ENCODE data around the gene CNPY3.
A peak's percentile ranks its signal among the peaks of the same experiment; 100 is the strongest.
"Not testable (repeated sequence)": the region's sequence is repeated elsewhere in the genome, so short reads cannot be mapped to it uniquely, and the experiment has no call there.

Gene CNPY3

DNA sequence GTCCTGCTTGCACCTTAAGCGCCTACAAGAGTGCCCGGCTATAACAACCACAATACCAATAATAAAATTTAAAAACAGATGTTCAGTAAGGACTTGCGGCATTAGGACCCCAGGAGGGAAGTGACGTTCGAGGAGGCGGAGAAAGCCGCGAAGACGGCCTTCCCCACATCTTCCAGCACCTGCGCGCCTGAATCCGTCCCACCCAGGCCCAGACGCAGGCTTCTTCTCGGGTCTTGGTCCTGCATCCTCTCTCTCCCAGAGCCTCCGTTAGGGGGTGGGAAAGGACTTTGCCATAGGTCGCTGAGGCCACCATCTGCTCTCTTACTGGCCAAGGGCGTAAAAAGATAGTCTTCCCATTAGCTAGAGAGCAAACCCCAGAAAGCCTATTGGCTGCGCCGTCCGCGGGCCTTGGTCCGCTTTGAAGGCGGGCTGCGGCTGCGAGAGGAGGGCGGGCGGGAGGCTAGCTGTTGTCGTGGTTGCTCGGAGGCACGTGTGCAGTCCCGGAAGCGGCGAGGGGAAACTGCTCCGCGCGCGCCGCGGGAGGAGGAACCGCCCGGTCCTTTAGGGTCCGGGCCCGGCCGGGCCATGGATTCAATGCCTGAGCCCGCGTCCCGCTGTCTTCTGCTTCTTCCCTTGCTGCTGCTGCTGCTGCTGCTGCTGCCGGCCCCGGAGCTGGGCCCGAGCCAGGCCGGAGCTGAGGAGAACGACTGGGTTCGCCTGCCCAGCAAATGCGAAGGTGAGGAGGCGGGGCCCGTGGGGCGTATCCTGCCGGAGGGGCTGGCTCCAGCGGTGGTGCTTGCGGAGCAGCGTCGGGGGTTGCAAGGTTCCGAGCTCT is at the start of gene CNPY3:
CNPY3 (plus strand) TSS at position 495 of the 835 bp plus-strand sequence; CDS start at position 586, 91 bp downstream.
- Histone ChIP-seq H3K4me3 (ENCODE audit: low read depth, low read length) (peak within 1 kb of the TSS; percentile 64), H3K27ac (peak within 1 kb of the TSS; percentile 91), H3K9me3 (ENCODE audit: severe bottlenecking) (no peaks in the 10 kb centered on the region), H3K36me3 (peaks cover 30% of the 10 kb centered on the region), H3K27me3 (ENCODE audit: insufficient read depth, low read depth, severe bottlenecking) (no peaks in the 10 kb centered on the region)
- TF ChIP-seq, protein P1, sequence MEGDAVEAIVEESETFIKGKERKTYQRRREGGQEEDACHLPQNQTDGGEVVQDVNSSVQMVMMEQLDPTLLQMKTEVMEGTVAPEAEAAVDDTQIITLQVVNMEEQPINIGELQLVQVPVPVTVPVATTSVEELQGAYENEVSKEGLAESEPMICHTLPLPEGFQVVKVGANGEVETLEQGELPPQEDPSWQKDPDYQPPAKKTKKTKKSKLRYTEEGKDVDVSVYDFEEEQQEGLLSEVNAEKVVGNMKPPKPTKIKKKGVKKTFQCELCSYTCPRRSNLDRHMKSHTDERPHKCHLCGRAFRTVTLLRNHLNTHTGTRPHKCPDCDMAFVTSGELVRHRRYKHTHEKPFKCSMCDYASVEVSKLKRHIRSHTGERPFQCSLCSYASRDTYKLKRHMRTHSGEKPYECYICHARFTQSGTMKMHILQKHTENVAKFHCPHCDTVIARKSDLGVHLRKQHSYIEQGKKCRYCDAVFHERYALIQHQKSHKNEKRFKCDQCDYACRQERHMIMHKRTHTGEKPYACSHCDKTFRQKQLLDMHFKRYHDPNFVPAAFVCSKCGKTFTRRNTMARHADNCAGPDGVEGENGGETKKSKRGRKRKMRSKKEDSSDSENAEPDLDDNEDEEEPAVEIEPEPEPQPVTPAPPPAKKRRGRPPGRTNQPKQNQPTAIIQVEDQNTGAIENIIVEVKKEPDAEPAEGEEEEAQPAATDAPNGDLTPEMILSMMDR (IDR thresholded peaks at IDR 0.05; ENCODE audit: low read depth, low read length), result 0 out of 2 replicates have a peak, but pooled peaks have one; percentile 12
- DNase-seq, result peak; percentile 100

DNA sequence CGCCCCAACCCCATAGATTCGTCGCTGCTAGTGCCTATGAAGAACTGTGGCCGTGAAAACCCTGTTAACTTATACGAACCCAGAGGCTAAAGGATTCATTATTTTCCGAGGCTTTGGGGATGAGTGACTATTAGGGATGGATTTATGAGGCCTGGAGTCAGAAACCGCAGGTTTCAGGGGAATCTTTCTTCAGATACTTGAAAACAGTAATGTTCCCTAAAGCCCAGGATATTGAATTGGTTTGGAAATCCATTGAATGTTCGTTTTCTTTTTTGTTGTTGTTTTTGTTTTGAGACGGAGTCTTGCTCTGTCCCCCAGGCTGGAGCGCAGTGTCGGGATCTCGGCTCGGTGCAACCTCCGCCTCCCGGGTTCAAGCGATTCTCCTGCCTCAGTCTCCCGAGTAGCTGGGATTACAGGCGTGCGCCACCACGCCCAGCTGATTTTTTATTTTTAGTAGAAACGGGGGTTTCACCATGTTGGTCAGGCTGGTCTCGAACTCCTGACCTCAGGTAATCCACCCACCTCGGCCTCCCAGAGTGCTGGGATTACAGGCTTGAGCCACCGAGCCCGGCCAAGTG is 49.0 kb upstream of the CNPY3 start:
- not testable (repeated sequence) for DNase-seq

DNA sequence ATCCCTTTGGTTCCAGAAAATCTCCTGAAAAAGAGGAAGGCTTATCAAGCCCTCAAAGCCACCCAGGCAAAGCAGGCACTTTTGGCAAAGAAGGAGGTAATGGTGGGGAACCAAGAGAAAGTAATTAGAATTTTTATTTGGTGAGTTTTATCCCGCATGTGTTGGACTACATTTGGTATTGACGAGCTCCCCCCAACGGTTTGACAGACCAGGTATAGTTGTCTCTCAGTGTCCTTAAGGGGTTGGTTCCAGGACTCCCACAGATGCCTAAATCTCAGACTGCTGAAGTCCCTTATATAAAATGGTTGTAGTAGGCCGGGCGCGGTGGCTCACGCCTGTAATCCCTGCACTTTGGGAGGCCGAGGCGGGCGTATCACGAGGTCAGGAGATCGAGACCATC is 48.4 kb upstream of the CNPY3 start:
- DNase-seq; H3K27me3 ChIP-seq (ENCODE audit: insufficient read depth, low read depth, severe bottlenecking); H3K9me3 ChIP-seq (ENCODE audit: severe bottlenecking): not testable (repeated sequence)
- Histone ChIP-seq H3K36me3 (peaks cover 57% of the 10 kb centered on the region), H3K27ac (peak overlapping the region; percentile 94), H3K4me3 (ENCODE audit: low read depth, low read length) (peak overlapping the region; percentile 99)

More for the DNA sequence above, 49.0 kb upstream of the CNPY3 start:
- peak overlapping the region; percentile 94 for H3K27ac ChIP-seq
- H3K9me3 ChIP-seq (ENCODE audit: severe bottlenecking); H3K27me3 ChIP-seq (ENCODE audit: insufficient read depth, low read depth, severe bottlenecking): not testable (repeated sequence)
- peak overlapping the region; percentile 99 for H3K4me3 ChIP-seq (ENCODE audit: low read depth, low read length)
- peaks cover 52% of the 10 kb centered on the region for H3K36me3 ChIP-seq

DNA sequence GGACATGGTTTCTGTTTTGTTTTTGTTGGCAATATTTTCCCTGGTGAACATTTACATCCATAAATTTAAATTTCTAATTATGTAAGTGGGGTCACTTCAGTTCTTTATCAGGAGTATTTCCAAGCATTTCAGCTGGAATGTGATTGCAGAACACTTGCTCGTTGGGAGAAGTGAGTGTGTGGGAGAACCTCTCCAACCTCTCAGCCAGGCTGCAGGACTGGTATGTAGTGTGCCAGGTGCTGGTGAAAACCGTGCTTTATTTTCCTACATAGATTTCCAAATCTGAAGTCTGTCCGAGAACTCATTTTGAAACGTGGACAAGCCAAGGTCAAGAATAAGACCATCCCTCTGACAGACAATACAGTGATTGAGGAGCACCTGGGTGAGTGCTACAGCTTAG is 43.6 kb upstream of the CNPY3 start:
- no peak overlapping the region for H3K27ac ChIP-seq
- no peaks in the 10 kb centered on the region for H3K27me3 ChIP-seq (ENCODE audit: insufficient read depth, low read depth, severe bottlenecking)
- DNase-seq, result no peak
- peaks cover 75% of the 10 kb centered on the region for H3K36me3 ChIP-seq
- H3K4me3 ChIP-seq (ENCODE audit: low read depth, low read length), result no peak overlapping the region
- H3K9me3 ChIP-seq (ENCODE audit: severe bottlenecking), result no peaks in the 10 kb centered on the region
- TF ChIP-seq, protein P1 (IDR thresholded peaks at IDR 0.05; ENCODE audit: low read depth, low read length), result no peak

DNA sequence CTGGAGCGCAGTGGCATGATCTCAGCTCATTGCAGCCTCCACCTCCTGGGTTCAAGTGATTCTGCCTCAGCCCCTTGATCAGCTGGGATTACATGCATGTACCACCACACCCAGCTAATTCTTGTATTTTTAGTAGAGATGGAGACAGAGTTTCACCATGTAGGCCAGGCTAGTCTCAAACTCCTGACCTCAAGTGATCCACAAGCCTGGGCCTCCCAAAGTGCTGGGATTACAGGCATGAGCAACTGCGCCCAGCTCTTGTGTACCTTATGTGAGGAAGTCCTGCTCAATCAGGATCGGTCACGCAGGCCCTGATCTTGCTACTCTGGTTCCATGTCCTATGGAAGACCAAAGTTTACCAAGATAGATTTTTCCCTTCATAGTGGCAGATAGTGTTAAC is 41.1 kb upstream of the CNPY3 start:
- not testable (repeated sequence) for H3K27me3 ChIP-seq (ENCODE audit: insufficient read depth, low read depth, severe bottlenecking); H3K27ac ChIP-seq; H3K4me3 ChIP-seq (ENCODE audit: low read depth, low read length); H3K9me3 ChIP-seq (ENCODE audit: severe bottlenecking); DNase-seq
- peaks cover 50% of the 10 kb centered on the region for H3K36me3 ChIP-seq

DNA sequence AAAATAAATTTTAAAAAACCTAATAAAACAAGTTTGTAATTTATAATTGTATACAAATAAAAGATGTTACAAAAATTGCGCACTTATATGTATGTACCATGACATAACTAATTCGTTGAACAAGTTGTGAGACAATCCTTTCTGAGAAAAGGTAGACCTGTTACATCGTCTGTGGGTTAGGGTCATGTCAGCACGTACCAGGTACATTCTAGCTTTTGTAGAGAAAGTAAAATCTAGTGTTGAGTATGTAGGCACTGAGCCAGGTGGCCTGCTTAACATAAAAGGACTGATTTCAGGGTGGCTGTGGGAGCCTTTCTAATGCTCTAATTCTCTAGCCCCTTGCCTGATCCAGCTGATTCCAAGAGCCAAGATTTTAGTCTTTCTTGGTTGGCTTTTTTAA is 39.5 kb upstream of the CNPY3 start:
- Histone ChIP-seq H3K9me3 (ENCODE audit: severe bottlenecking) (no peaks in the 10 kb centered on the region), H3K27ac (peak overlapping the region; percentile 89), H3K36me3 (peaks cover 34% of the 10 kb centered on the region), H3K4me3 (ENCODE audit: low read depth, low read length) (peak overlapping the region; percentile 88), H3K27me3 (ENCODE audit: insufficient read depth, low read depth, severe bottlenecking) (no peaks in the 10 kb centered on the region)
- DNase-seq, result no peak
- TF ChIP-seq, protein P1 (IDR thresholded peaks at IDR 0.05; ENCODE audit: low read depth, low read length), result no peak

DNA sequence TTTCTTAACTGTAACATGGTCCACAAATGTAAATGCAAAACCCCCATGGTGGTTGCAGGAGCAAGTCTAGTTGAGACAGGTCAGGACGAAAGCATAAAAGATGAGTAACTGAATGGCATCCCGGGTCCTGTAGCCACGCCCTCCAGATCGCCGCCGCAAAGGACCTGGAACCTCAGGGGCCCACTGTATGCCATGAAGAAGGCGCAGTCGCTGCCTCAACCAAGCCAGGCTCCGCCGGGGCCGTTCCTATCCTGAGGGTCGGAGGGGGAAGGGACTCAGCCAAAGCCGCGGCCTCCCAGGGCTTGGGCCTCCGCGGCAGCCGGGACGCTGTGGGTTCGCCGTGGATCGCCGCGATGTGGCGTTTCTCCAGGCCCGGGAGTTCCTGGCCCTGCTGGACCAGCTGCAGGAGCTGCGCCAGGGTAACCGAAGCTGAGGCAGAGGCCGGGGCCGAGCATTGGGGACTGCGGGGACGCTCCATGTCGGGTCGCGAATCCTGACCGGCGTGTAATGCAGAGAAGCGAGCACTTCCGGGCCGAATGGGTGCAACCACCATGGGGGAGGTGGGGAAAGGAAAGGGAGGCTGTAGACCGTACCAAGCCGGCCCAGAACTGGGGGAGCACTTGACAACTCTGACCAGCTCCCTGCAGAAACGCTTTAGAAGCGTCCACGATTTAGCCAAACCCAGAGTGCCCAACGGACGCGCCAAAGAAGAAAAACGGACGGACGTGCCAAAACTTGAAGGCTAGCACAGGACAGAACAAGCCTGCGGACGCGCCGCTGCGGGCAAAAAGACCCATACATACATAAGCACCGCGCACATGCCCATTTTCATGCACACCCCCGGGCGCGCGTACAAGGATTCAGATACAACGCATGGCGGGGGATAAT is 38.7 kb upstream of the CNPY3 start:
- H3K9me3 ChIP-seq (ENCODE audit: severe bottlenecking), result no peaks in the 10 kb centered on the region
- H3K4me3 ChIP-seq (ENCODE audit: low read depth, low read length), result peak overlapping the region; percentile 88
- peak overlapping the region; percentile 89 for H3K27ac ChIP-seq
- DNase-seq, result peak; percentile 100
- TF ChIP-seq, protein P1 (IDR thresholded peaks at IDR 0.05; ENCODE audit: low read depth, low read length), result no peak
- H3K27me3 ChIP-seq (ENCODE audit: insufficient read depth, low read depth, severe bottlenecking), result no peaks in the 10 kb centered on the region
- peaks cover 26% of the 10 kb centered on the region for H3K36me3 ChIP-seq

Data from WERI-Rb-1 (cell line).